Heart left ventricle (tissue), 16 donors: ENCODE results near the gene SSTR4. TPM values are rescaled to one million over a fixed set of nuclear protein-coding genes. Genes with fewer than 3 reads are reported as not detected.

Experiments used
- ATAC-seq, 4 donors: fragments of 200-7000 bp; cut with Tn5 transposase; one replicate each; pipeline ENCODE4 v1.9.1; 2020 to 2022; ENCODE audit warnings: moderate library complexity in 4 of 4, mild to moderate bottlenecking in 3 of 4, moderate number of reproducible peaks in 1 of 4
- DNase-seq, 5 donors: peaks; one replicate each; pipeline ENCODE4 v3.0.0-alpha.2; 2020
- H3K27ac ChIP-seq, 12 donors: fragments of 200-600 bp; sonication (generic) in 4 of 12; one replicate each; pipeline versions ENCODE4 v1.5.0 to v1.8.0; 2016 to 2022; ENCODE audit warnings: mild to moderate bottlenecking in 2 of 12
- H3K27me3 ChIP-seq, 9 donors: fragments of 200-600 bp; sonication (generic) in 2 of 9; one replicate each; pipeline versions ENCODE4 v1.5.1 to v1.8.0; 2016 to 2022; ENCODE audit warnings: mild to moderate bottlenecking in 3 of 9
- H3K36me3 ChIP-seq, 9 donors: fragments of 200-600 bp; sonication (generic) in 2 of 9; one replicate each; pipeline versions ENCODE4 v1.5.0 to v1.8.0; 2018 to 2022; ENCODE audit warnings: mild to moderate bottlenecking in 2 of 9
- H3K4me1 ChIP-seq, 12 donors: fragments of 200-600 bp; sonication (generic) in 4 of 12; one replicate each; pipeline versions ENCODE4 v1.5.0 to v1.8.0; 2016 to 2022; ENCODE audit warnings: mild to moderate bottlenecking in 3 of 12
- H3K4me3 ChIP-seq, 12 donors: fragments of 200-600 bp; sonication (generic) in 4 of 12; one replicate each; pipeline versions ENCODE4 v1.5.0 to v1.8.0; 2017 to 2022; ENCODE audit warnings: mild to moderate bottlenecking in 9 of 12, moderate library complexity in 4 of 12
- H3K9me3 ChIP-seq, 12 donors: fragments of 200-600 bp; sonication (generic) in 4 of 12; one replicate each; pipeline versions ENCODE4 v1.5.0 to v1.8.0; 2016 to 2022; ENCODE audit warnings: mild to moderate bottlenecking in 1 of 12
- CTCF ChIP-seq, 12 donors: fragments of 200-600 bp; sonication (generic) in 4 of 12; IDR thresholded peaks; one replicate each; pipeline versions ENCODE4 v1.5.0 to v1.8.0; 2018 to 2022; ENCODE audit warnings: antibody characterized with exemption in 12 of 12, mild to moderate bottlenecking in 5 of 12
- POLR2A ChIP-seq, 2 donors: fragments of 450-650 bp; IDR thresholded peaks; one replicate each; pipeline ENCODE4 v1.6.1; 2017; ENCODE audit warnings: antibody characterized with exemption in 2 of 2, mild to moderate bottlenecking in 2 of 2, moderate library complexity in 2 of 2
- WGBS, 4 donors: extraction: QIAGEN DNeasy Blood & Tissue Kit in 2 of 4; methylation state at CpG; one replicate each; pipeline versions ENCODE4 v1.1.5 to v1.1.7; 2013 to 2018; 5-methylcytosine and 5-hydroxymethylcytosine counted together
- intact Hi-C, 10 donors: fragments of 100-400 bp; cut with DNase I; formaldehyde crosslinking; loops; one replicate each; pipeline versions ENCODE4 v1.11.1 to v1.14.2; 2022
- polyA plus RNA-seq, 2 donors: library from polyadenylated mRNA; stranded (reverse); fragments of 200-250 nt; gene quantifications; one replicate each; pipeline ENCODE4 v1.2.3, GENCODE V29; 2013
- total RNA-seq, 9 donors: library from RNA; depleted of rRNA in 2 of 9; stranded (reverse); fragments of >200 nt in 2 of 9; fragmentation: NEBNext Ultra II Directional in 3 of 9; extraction: Animal tissue kit (Norgen Biotek cat#: 25700) in 3 of 9; gene quantifications; one replicate each; pipeline versions ENCODE4 v1.1.0 to v1.2.4, GENCODE V29; 2016 to 2023
- donor health status: ischemic (EF 13 %, LVEDD 7.1; RV severe dilation, severe dysfunction).
- donor health status: healthy with polysubstance abuse.
- donor health status: DM: no; HTN: yes; CAD: no.
- donor health status: DM: no; HTN: no; CAD: no.
- donor health status: ischemic (EF 25% LVEDD 6.9; RV normal size, moderate dysfunction).
- donor health status: ischemic (EF 25% LVEDD 5.7; RV mildly dilated, moderate dysfunction).
- donor health status: healthy.
- donor health status: DM: yes; HTN: yes; CAD: no.
- donor health status: ischemic (EF 35%, LVEDD 5.7; RV mildly dilated, moderate dysfunction).
- donor health status: nonischemic (EF 11% LVEDD 7.7; RV severe dilation, severe dysfunction).
- donor health status: DM: yes; HTN: yes; CAD: no.
- donor health status: PGD.
- donor health status: ischemic (EF 29% LVEDD 5.4; RV normal size, mild dysfunction).
- donor health status: nonischemic (EF 23%, LVEDD 6.1; RV moderate dilation, normal function).

The SSTR4 gene
- total and polyA plus RNA-seq, 11 donors: 0.28 TPM; not detected in 10

DNA sequence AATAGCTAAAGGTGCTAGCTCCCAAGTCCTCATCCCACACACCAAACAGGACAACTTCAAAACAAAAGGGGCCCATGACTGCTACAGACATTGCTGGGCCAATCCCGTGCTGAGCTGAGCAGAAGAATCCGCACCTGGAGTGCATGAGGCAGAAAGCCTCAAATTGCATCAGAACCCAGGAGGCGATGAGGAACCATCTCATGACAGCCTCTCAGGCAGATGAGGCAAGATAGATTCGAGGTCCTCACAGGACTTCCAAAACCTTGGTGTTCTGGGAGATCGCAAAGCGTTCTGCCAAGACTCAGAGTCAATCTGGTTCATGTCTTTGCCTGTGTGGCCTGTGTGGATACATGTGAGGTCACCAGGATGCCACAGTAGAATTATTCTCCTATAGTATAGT lies 32.8 kb upstream of the SSTR4 start:
- 89 to 97% (median 96%) methylated on average over 6 of the region's 6 CpGs for WGBS, 4 donors
- no peak overlapping the region for H3K27ac ChIP-seq
- TF ChIP-seq POLR2A (IDR thresholded peaks at IDR 0.05) (no peak), CTCF (IDR thresholded peaks at IDR 0.05) (no peak)
- no peaks in the 10 kb centered on the region for H3K9me3 ChIP-seq
- peaks cover 0 to 4% (median 0%) of the 10 kb centered on the region in 12 donors for H3K4me1 ChIP-seq
- DNase-seq (no peak), ATAC-seq (no peak)
- H3K4me3 ChIP-seq: no peak overlapping the region
- no peaks in the 10 kb centered on the region for H3K36me3 ChIP-seq
- intact Hi-C loops: no loop called here
- H3K27me3 ChIP-seq: no peaks in the 10 kb centered on the region

- Histone ChIP-seq H3K27me3 (no peaks in the 10 kb centered on the region), H3K4me1 (peaks cover 0 to 4% (median 0%) of the 10 kb centered on the region in 12 donors), H3K9me3 (no peaks in the 10 kb centered on the region), H3K27ac (no peak overlapping the region), H3K36me3 (no peaks in the 10 kb centered on the region), H3K4me3 (no peak overlapping the region)
- 80 to 81% (median 81%) methylated on average over 1 of the region's 1 CpG for WGBS, 4 donors
- intact Hi-C loops: no loop called here
- TF ChIP-seq POLR2A (IDR thresholded peaks at IDR 0.05) (no peak), CTCF (IDR thresholded peaks at IDR 0.05) (no peak)
- ATAC-seq (no peak), DNase-seq (no peak)
Measured at GRCh38 chr20:23003077-23003635, 32.0 kb upstream of the SSTR4 start.

DNA sequence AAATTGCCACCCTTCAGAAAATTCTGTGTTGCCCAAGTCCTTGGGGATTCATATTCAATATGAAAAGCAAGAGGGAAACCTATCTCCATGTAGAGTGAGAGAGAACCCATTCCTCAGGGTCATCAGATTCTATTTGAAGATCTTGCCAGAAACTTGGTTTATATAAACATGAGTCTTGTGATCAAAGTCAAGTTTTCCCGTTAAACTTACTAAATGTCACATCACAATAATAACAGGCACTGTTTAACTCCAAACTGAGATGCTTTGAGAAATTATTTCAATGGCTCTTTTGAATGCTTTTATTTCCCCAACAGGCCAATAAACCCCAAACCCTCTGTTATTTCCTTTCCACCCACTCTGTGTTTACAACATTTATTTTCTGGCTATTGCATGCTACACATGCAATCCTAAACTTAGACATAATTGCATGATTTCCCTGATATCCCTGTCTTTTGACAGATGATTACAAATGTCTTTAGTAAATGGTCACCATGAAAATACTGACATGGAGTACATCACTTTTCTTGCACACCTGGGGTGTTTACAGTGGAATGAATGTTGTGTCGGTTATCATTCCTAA lies 31.1 kb upstream of the SSTR4 start:
- H3K36me3 ChIP-seq: no peaks in the 10 kb centered on the region
- no peak for DNase-seq
- TF ChIP-seq CTCF (IDR thresholded peaks at IDR 0.05) (no peak), POLR2A (IDR thresholded peaks at IDR 0.05) (no peak)
- H3K27ac ChIP-seq: no peak overlapping the region
- 88 to 93% (median 91%) methylated on average over 2 of the region's 2 CpGs for WGBS, 4 donors
- H3K27me3 ChIP-seq: no peaks in the 10 kb centered on the region
- intact Hi-C loops: no loop called here
- peaks cover 0 to 4% (median 0%) of the 10 kb centered on the region in 12 donors for H3K4me1 ChIP-seq
- no peak overlapping the region for H3K4me3 ChIP-seq
- H3K9me3 ChIP-seq: no peaks in the 10 kb centered on the region
- no peak for ATAC-seq

GRCh38 chr20:23005776-23006175 lies 29.3 kb upstream of the SSTR4 start:
- no peaks in the 10 kb centered on the region for H3K27me3 ChIP-seq
- no peak overlapping the region for H3K27ac ChIP-seq
- H3K4me3 ChIP-seq: no peak overlapping the region
- TF ChIP-seq CTCF (IDR thresholded peaks at IDR 0.05): no peak
- TF ChIP-seq POLR2A (IDR thresholded peaks at IDR 0.05): no peak
- H3K4me1 ChIP-seq: no peaks in the 10 kb centered on the region
- no peaks in the 10 kb centered on the region for H3K9me3 ChIP-seq
- no peak for DNase-seq
- intact Hi-C loops: no loop called here
- ATAC-seq: no peak
- H3K36me3 ChIP-seq: no peaks in the 10 kb centered on the region
